ENCODE measurements around the gene MAP3K7CL.

DNA sequence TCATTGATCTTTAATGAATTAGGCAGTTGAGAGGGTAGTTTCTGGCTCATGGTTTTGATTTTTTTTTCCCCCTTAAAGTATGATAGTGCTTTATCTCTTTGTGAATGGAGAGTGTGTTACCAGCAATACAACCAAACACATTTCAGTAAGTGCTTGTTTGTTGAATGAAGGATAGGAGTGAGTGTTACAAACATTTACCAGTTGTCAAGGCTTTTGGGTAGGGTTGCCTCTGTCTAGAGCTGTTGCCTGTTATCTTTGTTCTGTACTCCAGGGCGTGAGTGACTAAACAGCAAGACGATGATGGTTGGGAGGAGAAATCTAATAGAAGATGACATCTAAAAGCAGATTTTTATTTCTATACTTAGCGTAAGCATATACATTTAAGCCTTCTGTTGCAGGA, 21.5 kb downstream of the MAP3K7CL start:
- TF ChIP-seq, protein P1, sequence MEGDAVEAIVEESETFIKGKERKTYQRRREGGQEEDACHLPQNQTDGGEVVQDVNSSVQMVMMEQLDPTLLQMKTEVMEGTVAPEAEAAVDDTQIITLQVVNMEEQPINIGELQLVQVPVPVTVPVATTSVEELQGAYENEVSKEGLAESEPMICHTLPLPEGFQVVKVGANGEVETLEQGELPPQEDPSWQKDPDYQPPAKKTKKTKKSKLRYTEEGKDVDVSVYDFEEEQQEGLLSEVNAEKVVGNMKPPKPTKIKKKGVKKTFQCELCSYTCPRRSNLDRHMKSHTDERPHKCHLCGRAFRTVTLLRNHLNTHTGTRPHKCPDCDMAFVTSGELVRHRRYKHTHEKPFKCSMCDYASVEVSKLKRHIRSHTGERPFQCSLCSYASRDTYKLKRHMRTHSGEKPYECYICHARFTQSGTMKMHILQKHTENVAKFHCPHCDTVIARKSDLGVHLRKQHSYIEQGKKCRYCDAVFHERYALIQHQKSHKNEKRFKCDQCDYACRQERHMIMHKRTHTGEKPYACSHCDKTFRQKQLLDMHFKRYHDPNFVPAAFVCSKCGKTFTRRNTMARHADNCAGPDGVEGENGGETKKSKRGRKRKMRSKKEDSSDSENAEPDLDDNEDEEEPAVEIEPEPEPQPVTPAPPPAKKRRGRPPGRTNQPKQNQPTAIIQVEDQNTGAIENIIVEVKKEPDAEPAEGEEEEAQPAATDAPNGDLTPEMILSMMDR (IDR thresholded peaks at IDR 0.05; ENCODE audit: low read depth, low read length) = no peak
- TF ChIP-seq POLR2A (IDR thresholded peaks at IDR 0.05; ENCODE audit: extremely low read depth, insufficient read length) (no peak), MYC (IDR thresholded peaks at IDR 0.05; ENCODE audit: low read depth, low read length) (no peak)
- TF ChIP-seq, protein P2, sequence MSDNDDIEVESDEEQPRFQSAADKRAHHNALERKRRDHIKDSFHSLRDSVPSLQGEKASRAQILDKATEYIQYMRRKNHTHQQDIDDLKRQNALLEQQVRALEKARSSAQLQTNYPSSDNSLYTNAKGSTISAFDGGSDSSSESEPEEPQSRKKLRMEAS (IDR thresholded peaks at IDR 0.05; ENCODE audit: low read depth, low read length) = no peak

All from NB4 (cell line).